ENCODE data around the gene LYZL4.

LYZL4 gene

GRCh38 chr3:42425736-42426407 lies 15.5 kb upstream of the LYZL4 start:
- no peak for TF ChIP-seq CTCF (IDR thresholded peaks at IDR 0.05; ENCODE audit: low read depth, low read length)
- no peak for DNase-seq (ENCODE audit: extremely low read depth, low read depth)

- TF ChIP-seq CTCF (IDR thresholded peaks at IDR 0.05; ENCODE audit: low read depth, low read length): no peak
- no peak for DNase-seq (ENCODE audit: extremely low read depth, low read depth)
These were observed 14.5 kb upstream of the LYZL4 start for GRCh38 chr3:42424911-42425310.

GRCh38 chr3:42421818-42422796 lies 11.7 kb upstream of the LYZL4 start:
- no peak for TF ChIP-seq CTCF (IDR thresholded peaks at IDR 0.05; ENCODE audit: low read depth, low read length)
- no peak for DNase-seq (ENCODE audit: extremely low read depth, low read depth)

GRCh38 chr3:42419563-42419962 lies 9.2 kb upstream of the LYZL4 start:
- no peak for TF ChIP-seq CTCF (IDR thresholded peaks at IDR 0.05; ENCODE audit: low read depth, low read length)
- DNase-seq (ENCODE audit: extremely low read depth, low read depth): no peak

GRCh38 chr3:42412526-42413155 lies 2.2 kb upstream of the LYZL4 start:
- no peak for DNase-seq (ENCODE audit: extremely low read depth, low read depth)
- no peak for TF ChIP-seq CTCF (IDR thresholded peaks at IDR 0.05; ENCODE audit: low read depth, low read length)

GRCh38 chr3:42411429-42411828 lies 1.0 kb upstream of the LYZL4 start:
- TF ChIP-seq CTCF (IDR thresholded peaks at IDR 0.05; ENCODE audit: low read depth, low read length): no peak
- no peak for DNase-seq (ENCODE audit: extremely low read depth, low read depth)

Measured in AG09319 (cell line).